Esophagus (tissue), 2 donors: ENCODE data around the gene ADCY7. TPM values are rescaled to one million over a fixed set of nuclear protein-coding genes. Genes with fewer than 3 reads are reported as not detected.

ENCODE experiments used
- H3K27ac ChIP-seq, 2 donors: one replicate each; pipeline ENCODE4 v1.5.1; 2013; ENCODE audit warnings: low read depth in 2 of 2, mild to moderate bottlenecking in 2 of 2, inconsistent platforms in 1 of 2, low read length in 1 of 2, moderate library complexity in 1 of 2
- H3K27me3 ChIP-seq, 2 donors: one replicate each; pipeline ENCODE4 v1.6.1; 2013; ENCODE audit warnings: low read length in 2 of 2, control low read depth in 1 of 2, mild to moderate bottlenecking in 1 of 2; ENCODE audit not compliant: insufficient read depth in 2 of 2, control insufficient read depth in 1 of 2
- H3K36me3 ChIP-seq, 2 donors: one replicate each; pipeline ENCODE4 v1.6.1; 2013; ENCODE audit warnings: low read length in 1 of 2; ENCODE audit not compliant: control insufficient read depth in 2 of 2, insufficient read depth in 2 of 2
- H3K4me1 ChIP-seq, 2 donors: one replicate each; pipeline ENCODE4 v1.6.1; 2013; ENCODE audit warnings: low read length in 1 of 2; ENCODE audit not compliant: control insufficient read depth in 2 of 2, insufficient read depth in 2 of 2
- H3K4me3 ChIP-seq, 2 donors: one replicate each; pipeline ENCODE4 v1.5.1; 2013; ENCODE audit warnings: low read length in 2 of 2, mild to moderate bottlenecking in 2 of 2, low read depth in 1 of 2, moderate library complexity in 1 of 2
- H3K9me3 ChIP-seq, 2 donors: one replicate each; pipeline ENCODE4 v1.6.1; 2013; ENCODE audit warnings: mild to moderate bottlenecking in 2 of 2, low read depth in 1 of 2, low read length in 1 of 2, moderate library complexity in 1 of 2; ENCODE audit not compliant: control insufficient read depth in 2 of 2, insufficient read depth in 1 of 2
- WGBS, 2 donors: extraction: QIAGEN DNeasy Blood & Tissue Kit; methylation state at CpG; one replicate each; pipeline ENCODE4 v1.1.7; 2013; 5-methylcytosine and 5-hydroxymethylcytosine counted together
- polyA plus RNA-seq, 2 donors: library from polyadenylated mRNA; stranded (reverse); fragments of 200-250 nt; gene quantifications; one replicate each; pipeline ENCODE4 v1.2.3, GENCODE V29; 2013
- donor health status: healthy with polysubstance abuse.
- donor health status: Bipolar disorder and iron deficiency.

ADCY7 gene
- polyA plus RNA-seq, 2 donors: 8.9 to 9.5 TPM

DNA sequence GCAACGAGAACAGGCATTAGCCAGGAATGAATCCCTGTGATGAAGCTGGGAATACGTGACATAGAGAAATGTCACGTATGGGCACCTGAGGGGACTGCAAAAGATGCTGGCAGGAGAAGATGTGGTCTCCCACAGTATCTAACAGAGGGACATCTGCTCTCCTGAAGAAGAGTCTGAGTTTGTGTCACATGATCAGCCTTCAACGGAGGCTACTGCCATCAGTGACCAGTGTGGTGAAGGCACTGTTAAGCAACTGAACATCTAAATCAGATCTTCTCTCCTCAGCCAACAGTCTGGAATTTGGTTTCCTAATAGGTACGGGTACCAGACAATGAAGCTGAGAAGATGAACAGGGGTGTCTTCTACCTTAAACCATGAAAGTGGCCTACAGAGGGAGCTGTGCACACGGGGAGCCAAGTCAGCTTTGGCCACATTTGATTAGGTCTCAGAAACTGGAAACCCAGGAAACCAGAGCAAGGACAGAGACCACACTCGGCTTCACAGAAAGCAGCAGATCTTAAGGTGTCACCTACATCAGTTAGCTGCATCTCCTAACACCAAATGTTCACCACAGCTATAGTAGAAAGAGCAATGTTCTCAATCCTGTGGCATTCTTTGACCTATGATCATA lies 60.6 kb downstream of the ADCY7 start:
- WGBS, 2 donors: 55 to 60% methylated on average over 7 of the region's 7 CpGs
- H3K9me3 ChIP-seq: no peaks in the 10 kb centered on the region
- H3K4me1 ChIP-seq: no peaks in the 10 kb centered on the region
- H3K4me3 ChIP-seq: no peak overlapping the region
- no peaks in the 10 kb centered on the region for H3K27me3 ChIP-seq
- H3K27ac ChIP-seq: no peak overlapping the region
- peaks cover 0 to 22% of the 10 kb centered on the region in 2 donors for H3K36me3 ChIP-seq

DNA sequence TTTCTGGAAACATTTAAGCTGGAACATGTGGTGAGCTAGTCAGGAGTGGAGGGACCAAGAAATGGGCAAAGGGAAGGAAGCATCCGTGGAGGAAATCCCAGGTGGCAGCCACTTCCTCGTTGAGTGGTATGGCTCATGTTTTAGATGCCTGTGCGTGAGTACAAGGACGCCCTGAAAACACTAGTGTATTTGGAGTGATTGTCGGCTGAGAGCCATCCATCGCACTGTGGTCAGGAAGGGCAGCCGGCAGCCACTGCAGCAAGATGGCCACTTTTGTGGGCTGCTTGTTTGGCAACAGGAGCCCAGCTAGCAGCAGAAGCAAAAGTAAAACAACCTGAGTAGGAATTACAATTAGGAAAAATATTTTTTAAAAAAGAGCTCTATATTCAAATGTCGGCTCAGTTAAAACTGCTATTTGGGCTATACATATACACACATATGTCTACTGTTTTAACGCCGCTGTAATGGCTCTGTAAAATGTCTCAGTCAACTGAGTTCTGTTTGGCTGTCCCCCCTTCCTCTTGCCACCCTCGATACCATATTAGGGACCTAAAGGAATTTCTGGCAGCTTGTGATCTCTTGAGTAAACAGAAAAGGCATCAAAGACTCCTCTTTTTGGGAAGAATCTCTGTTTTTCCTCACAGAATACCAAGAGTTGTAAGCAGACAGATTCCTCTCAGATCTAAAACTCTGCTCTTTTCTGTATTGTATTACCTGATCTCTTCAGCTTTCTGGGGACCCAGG lies 63.3 kb downstream of the ADCY7 start:
- H3K9me3 ChIP-seq: no peaks in the 10 kb centered on the region
- H3K27ac ChIP-seq: peak overlapping the region; percentile 1 to 77
- peaks cover 0 to 2% of the 10 kb centered on the region in 2 donors for H3K4me1 ChIP-seq
- WGBS, 2 donors: 62 to 68% methylated on average over 11 of the region's 11 CpGs
- no peak overlapping the region for H3K4me3 ChIP-seq
- peaks cover 3 to 20% of the 10 kb centered on the region in 2 donors for H3K36me3 ChIP-seq
- no peaks in the 10 kb centered on the region for H3K27me3 ChIP-seq

DNA sequence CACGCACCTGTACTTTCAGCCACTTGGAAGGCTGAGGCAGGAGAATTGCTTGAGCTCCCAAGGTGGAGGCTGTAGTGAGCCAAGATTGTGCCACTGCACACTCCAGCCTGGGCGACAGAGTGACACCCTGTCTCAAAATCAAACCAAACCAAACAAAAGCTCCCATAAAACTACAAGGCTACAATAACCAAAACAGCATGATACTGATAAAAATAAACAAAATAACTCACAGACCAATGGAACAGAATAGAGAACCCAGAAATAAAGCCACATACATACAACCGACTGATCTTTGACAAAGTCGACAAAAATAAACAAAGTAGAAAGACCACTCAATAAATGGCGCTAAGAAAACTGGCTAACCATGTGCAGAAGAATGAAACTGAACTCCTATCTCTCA lies 65.2 kb downstream of the ADCY7 start:
- 73 to 81% methylated on average over 5 of the region's 5 CpGs for WGBS, 2 donors
- no peaks in the 10 kb centered on the region for H3K9me3 ChIP-seq
- no peak overlapping the region for H3K4me3 ChIP-seq
- H3K36me3 ChIP-seq: peaks cover 3 to 16% of the 10 kb centered on the region in 2 donors
- peaks cover 0 to 2% of the 10 kb centered on the region in 2 donors for H3K4me1 ChIP-seq
- no peaks in the 10 kb centered on the region for H3K27me3 ChIP-seq
- H3K27ac ChIP-seq: no peak overlapping the region

DNA sequence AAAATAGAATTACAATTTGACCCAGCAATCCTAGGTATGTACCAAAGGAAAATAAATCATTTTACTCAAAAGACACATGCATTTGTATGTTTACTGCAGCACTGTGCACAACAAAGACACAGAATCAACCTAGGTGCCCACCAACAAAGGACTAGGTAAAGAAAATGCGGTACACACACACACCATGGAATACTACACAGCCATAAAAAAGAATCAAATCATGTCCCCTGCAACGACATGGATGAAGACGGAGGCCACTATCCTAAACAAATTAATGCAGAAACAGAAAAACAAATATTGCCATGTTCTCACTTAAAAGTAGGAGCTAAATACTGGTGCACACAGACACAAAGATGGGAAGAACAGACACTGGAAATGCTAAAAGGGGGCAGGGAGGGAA lies 66.2 kb downstream of the ADCY7 start:
- WGBS, 2 donors: 95% methylated on average over 3 of the region's 3 CpGs
- no peaks in the 10 kb centered on the region for H3K27me3 ChIP-seq
- peaks cover 0 to 2% of the 10 kb centered on the region in 2 donors for H3K4me1 ChIP-seq
- no peak overlapping the region for H3K4me3 ChIP-seq
- no peaks in the 10 kb centered on the region for H3K9me3 ChIP-seq
- H3K36me3 ChIP-seq: peaks cover 3 to 12% of the 10 kb centered on the region in 2 donors
- H3K27ac ChIP-seq: peak overlapping the region in 1 of 2 donors; percentile 9

DNA sequence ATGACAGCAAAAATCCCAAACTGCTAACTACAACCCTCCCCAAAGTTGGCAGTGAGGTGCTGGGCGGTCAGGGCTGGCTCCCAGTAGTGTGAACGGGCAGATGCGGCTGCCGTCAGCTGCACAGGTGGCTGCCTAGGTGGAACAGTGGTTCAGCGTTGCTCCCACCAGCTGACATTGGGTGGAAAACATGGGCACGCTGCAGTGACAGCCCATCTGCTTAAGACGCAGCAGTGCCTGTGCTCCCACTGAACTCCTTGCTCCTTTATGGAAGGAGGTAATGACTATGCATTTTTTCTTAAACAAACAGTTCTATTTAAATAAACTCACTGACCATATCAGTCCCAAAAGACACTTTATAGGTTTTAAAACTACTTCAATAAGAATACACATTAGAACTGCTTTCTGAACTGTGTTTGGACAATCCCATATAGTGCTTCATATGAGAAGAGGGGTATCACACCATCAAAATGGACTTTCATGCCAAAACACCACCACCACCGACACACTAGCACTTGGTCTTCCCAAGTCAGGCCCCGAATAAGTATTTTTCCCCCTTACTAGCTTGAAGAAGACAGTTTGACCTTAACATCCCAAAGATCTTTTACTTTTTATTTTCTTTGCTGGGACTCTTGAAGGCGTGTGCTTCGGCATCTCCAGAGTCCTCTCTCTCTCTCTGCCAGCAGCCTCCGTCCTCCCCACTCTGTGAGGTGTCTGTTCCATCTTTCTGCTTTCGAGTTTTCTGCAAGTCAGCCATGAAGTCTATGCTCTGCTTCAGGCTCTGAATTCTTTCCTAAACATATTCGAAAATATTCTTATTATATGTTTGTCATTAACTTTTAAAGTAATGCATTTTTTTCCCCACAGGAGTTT lies 68.0 kb downstream of the ADCY7 start:
- Histone ChIP-seq H3K9me3 (no peaks in the 10 kb centered on the region), H3K4me3 (no peak overlapping the region), H3K27me3 (no peaks in the 10 kb centered on the region), H3K27ac (peak overlapping the region in 1 of 2 donors; percentile 72), H3K4me1 (peaks cover 0 to 2% of the 10 kb centered on the region in 2 donors), H3K36me3 (peaks cover 3 to 11% of the 10 kb centered on the region in 2 donors)
- 85% methylated on average over 14 of the region's 14 CpGs for WGBS, 2 donors

DNA sequence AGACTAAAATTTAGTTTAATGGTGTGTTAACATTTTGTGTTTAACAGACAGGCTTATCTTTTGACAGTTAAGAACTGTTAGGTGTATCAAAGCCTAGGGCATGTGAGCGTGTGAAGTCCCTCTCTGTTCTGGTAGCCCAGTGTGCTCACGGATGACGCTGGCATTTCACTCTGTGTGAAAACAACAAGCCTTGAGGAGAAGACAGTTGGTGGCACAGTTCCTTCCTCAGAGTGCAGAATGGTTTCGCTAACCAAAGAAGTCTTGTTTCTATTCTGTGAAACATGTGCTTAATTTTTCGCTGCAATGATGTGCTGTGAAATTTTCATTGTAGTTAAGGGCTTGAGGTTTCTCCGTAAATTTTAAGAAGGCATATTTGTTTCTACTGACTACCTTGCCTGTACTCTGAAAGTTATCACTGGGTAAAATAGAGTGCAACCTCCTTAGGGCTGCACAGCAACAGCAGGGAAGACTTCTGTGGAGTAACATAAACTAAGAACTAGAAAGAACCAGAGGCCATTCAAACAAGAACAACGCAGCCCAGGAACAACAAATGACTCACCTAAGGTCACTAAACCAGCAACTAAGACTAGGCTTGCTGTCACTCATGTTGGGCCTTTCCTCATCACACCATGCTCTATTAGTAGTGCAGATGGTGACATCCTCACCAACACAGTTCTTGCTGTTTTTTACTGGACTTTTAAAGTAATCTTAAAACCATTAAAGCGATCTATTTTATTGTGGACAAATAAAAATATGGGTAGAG lies 69.0 kb downstream of the ADCY7 start:
- WGBS, 2 donors: 79 to 80% methylated on average over 8 of the region's 8 CpGs
- peaks cover 3 to 9% of the 10 kb centered on the region in 2 donors for H3K36me3 ChIP-seq
- H3K4me1 ChIP-seq: peaks cover 0 to 2% of the 10 kb centered on the region in 2 donors
- peak overlapping the region in 1 of 2 donors; percentile 30 for H3K27ac ChIP-seq
- no peak overlapping the region for H3K4me3 ChIP-seq
- no peaks in the 10 kb centered on the region for H3K9me3 ChIP-seq
- no peaks in the 10 kb centered on the region for H3K27me3 ChIP-seq

DNA sequence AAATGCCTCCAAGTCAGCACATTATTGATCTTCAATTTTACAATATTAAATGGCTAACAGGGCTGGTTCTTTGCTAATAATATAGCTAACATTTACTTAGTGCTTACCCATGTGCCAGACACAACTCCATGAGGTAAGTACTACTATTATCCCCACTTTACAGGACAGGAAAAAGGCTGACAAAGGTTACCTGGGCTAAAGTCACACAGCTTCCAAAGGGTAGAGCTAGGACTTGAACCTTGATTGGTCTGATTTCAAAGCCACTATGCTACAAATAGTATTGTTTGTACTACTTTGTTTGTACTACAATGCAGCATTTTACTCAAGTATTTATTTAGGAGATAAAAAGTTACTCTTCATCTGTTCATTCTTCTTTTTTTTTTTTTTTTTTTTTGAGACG lies 70.5 kb downstream of the ADCY7 start:
- no peaks in the 10 kb centered on the region for H3K9me3 ChIP-seq
- H3K4me3 ChIP-seq: no peak overlapping the region
- peaks cover 0 to 2% of the 10 kb centered on the region in 2 donors for H3K4me1 ChIP-seq
- peaks cover 3 to 9% of the 10 kb centered on the region in 2 donors for H3K36me3 ChIP-seq
- 29% methylated on average over 1 of the region's 1 CpG; no CpG with 5 or more reads in 1 of the 2 donors for WGBS, 2 donors
- no peaks in the 10 kb centered on the region for H3K27me3 ChIP-seq
- H3K27ac ChIP-seq: no peak overlapping the region

DNA sequence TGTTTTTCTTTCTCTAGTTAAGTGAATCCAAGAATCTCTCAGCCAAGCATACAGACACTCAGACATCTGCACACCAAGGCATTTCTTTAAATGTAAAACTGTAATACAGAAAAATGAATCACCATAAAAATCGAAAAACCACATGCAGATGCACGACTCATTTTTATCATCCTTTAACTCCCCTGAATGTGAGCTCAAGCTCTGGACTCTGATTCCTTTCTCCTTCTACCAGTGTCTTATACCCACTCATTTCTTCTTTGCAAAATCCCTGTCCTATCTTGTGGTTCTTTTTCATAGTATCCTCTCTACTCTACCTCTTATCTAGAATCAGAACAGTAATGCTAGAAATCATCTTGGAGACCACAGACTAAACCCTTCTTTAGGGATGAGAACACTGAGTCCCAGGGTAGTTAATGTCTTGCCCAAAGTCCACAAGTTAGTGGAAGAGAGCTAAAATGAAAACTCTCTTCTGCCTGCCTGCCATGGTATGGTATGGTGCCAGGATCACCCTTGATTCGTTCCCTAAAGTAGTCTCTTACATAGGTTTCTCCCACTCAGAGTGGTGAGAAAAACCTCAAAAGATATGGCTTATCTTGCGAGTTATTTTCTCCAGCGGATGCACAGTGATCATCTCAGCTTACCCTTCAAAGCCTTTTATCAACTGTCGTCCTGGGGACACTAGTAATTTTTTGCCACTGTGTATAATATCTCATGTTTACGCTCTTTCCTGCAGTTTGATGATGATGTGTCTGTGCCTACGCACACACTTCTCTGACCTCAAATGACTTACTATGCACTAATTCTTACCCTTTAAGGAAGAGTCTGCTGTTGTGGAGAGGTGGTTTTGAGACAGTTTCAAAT lies 72.2 kb downstream of the ADCY7 start:
- Histone ChIP-seq H3K36me3 (peaks cover 3 to 5% of the 10 kb centered on the region in 2 donors), H3K27ac (no peak overlapping the region), H3K4me1 (peaks cover 0 to 2% of the 10 kb centered on the region in 2 donors), H3K27me3 (no peaks in the 10 kb centered on the region), H3K4me3 (no peak overlapping the region), H3K9me3 (no peaks in the 10 kb centered on the region)
- 76 to 77% methylated on average over 8 of the region's 8 CpGs for WGBS, 2 donors
